ENCODE results near the gene ADAM12.

The ADAM12 gene

GRCh38 chr10:126229686-126230085 is 158.6 kb downstream of the ADAM12 start:
- no peak for TF ChIP-seq CTCF (IDR thresholded peaks at IDR 0.05; ENCODE audit: low read depth, low read length)
- no peak for DNase-seq (ENCODE audit: extremely low read depth, low read depth)

- DNase-seq (ENCODE audit: extremely low read depth, low read depth) = no peak
- TF ChIP-seq CTCF (IDR thresholded peaks at IDR 0.05; ENCODE audit: low read depth, low read length) = no peak
These were observed 160.5 kb downstream of the ADAM12 start for GRCh38 chr10:126227762-126228134.

GRCh38 chr10:126226988-126227761 is 161.1 kb downstream of the ADAM12 start:
- no peak for DNase-seq (ENCODE audit: extremely low read depth, low read depth)
- no peak for TF ChIP-seq CTCF (IDR thresholded peaks at IDR 0.05; ENCODE audit: low read depth, low read length)

GRCh38 chr10:126226205-126226604 is 162.1 kb downstream of the ADAM12 start:
- no peak for TF ChIP-seq CTCF (IDR thresholded peaks at IDR 0.05; ENCODE audit: low read depth, low read length)
- no peak for DNase-seq (ENCODE audit: extremely low read depth, low read depth)

GRCh38 chr10:126225672-126226008 is 162.6 kb downstream of the ADAM12 start:
- DNase-seq (ENCODE audit: extremely low read depth, low read depth) = no peak
- no peak for TF ChIP-seq CTCF (IDR thresholded peaks at IDR 0.05; ENCODE audit: low read depth, low read length)

- no peak for DNase-seq (ENCODE audit: extremely low read depth, low read depth)
- TF ChIP-seq CTCF (IDR thresholded peaks at IDR 0.05; ENCODE audit: low read depth, low read length) = no peak
These were observed 163.2 kb downstream of the ADAM12 start for GRCh38 chr10:126224967-126225671.

GRCh38 chr10:126223512-126224067 is 164.7 kb downstream of the ADAM12 start:
- TF ChIP-seq CTCF (IDR thresholded peaks at IDR 0.05; ENCODE audit: low read depth, low read length) = no peak
- no peak for DNase-seq (ENCODE audit: extremely low read depth, low read depth)

Measured in AG09319 (cell line).